Measurements from ENCODE around the gene ZFAND5.

DNA sequence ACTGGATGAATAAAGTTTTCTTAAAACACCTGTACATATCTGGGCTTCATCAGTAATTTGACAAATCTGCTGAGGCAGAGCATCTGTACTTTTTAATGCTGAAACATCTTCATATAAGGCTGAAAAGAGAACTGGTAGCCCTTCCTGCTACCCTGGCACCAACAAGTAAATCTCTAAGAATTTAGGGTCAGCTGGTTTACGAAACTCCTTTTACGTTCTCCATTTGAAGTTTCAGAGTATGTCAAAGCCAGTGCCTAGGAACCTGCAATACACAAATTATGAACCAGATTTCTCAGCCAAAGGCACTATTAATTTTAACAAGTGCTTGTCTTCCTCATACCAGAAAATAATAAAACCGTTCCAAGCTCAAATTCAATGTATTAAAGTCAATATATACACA, 3.8 kb downstream of the ZFAND5 start:
- TF ChIP-seq, protein P1, sequence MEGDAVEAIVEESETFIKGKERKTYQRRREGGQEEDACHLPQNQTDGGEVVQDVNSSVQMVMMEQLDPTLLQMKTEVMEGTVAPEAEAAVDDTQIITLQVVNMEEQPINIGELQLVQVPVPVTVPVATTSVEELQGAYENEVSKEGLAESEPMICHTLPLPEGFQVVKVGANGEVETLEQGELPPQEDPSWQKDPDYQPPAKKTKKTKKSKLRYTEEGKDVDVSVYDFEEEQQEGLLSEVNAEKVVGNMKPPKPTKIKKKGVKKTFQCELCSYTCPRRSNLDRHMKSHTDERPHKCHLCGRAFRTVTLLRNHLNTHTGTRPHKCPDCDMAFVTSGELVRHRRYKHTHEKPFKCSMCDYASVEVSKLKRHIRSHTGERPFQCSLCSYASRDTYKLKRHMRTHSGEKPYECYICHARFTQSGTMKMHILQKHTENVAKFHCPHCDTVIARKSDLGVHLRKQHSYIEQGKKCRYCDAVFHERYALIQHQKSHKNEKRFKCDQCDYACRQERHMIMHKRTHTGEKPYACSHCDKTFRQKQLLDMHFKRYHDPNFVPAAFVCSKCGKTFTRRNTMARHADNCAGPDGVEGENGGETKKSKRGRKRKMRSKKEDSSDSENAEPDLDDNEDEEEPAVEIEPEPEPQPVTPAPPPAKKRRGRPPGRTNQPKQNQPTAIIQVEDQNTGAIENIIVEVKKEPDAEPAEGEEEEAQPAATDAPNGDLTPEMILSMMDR (IDR thresholded peaks at IDR 0.05) = no peak
- no peak for TF ChIP-seq POLR2A (IDR thresholded peaks at IDR 0.05)

All from right lobe of liver (tissue), 4 donors.